ENCODE data around the gene S100A9. TPM values are rescaled to one million over a fixed set of nuclear protein-coding genes. Genes with fewer than 3 reads are reported as not detected.

Gene S100A9
- total RNA-seq, 2 experiments from 2014 or later = 35.3 to 43.6 TPM

DNA sequence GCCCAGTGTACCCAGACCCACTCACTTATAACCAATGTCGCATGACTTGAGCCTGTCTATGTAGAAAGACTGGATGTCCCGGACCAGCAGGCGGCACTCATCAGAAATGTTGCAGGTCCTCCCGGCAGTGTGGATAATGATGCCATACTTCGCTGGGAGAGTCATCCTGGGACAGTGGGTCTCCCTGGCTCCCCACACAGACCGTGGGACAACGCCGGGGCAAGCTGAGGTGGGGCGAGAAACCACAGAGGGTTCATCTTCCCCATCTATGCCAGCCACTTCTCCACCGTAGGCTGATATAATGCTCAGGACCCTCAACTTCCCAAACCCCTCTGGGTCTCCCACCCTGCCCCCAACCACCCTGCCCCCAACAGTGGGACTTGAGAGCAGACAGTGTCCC is 17.3 kb upstream of the S100A9 start:
- H3K27me3 ChIP-seq (ENCODE audit: control insufficient read depth in 1 of 2, insufficient read depth in 2 of 2, low read length in 2 of 2) = peaks cover 0 to 9% of the 10 kb centered on the region in 2 experiments
- peaks cover 20% of the 10 kb centered on the region for H3K4me1 ChIP-seq (ENCODE audit: insufficient read depth, low read length)
- DNase-seq = no peak
- TF ChIP-seq, protein P1, sequence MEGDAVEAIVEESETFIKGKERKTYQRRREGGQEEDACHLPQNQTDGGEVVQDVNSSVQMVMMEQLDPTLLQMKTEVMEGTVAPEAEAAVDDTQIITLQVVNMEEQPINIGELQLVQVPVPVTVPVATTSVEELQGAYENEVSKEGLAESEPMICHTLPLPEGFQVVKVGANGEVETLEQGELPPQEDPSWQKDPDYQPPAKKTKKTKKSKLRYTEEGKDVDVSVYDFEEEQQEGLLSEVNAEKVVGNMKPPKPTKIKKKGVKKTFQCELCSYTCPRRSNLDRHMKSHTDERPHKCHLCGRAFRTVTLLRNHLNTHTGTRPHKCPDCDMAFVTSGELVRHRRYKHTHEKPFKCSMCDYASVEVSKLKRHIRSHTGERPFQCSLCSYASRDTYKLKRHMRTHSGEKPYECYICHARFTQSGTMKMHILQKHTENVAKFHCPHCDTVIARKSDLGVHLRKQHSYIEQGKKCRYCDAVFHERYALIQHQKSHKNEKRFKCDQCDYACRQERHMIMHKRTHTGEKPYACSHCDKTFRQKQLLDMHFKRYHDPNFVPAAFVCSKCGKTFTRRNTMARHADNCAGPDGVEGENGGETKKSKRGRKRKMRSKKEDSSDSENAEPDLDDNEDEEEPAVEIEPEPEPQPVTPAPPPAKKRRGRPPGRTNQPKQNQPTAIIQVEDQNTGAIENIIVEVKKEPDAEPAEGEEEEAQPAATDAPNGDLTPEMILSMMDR (IDR thresholded peaks at IDR 0.05) = no peak
- no peak overlapping the region for H3K27ac Mint-ChIP-seq
- ChIA-PET CTCF (no interaction called here), POLR2A (no interaction called here)
- H3K36me3 ChIP-seq (ENCODE audit: insufficient read depth, low read length) = no peaks in the 10 kb centered on the region
- peaks cover 76% of the 10 kb centered on the region for H3K4me1 Mint-ChIP-seq (ENCODE audit: low read depth)
- H3K36me3 Mint-ChIP-seq (ENCODE audit: low read depth) = no peaks in the 10 kb centered on the region
- ATAC-seq (ENCODE audit: poor library complexity) = no peak
- H3K27ac ChIP-seq (ENCODE audit: low read depth in 1 of 2, low read length in 2 of 2) = no peak overlapping the region
- peaks cover 1% of the 10 kb centered on the region for H3K27me3 Mint-ChIP-seq
- H3K4me3 Mint-ChIP-seq = no peak overlapping the region
- intact Hi-C loops (cut with DNase I, micrococcal nuclease) = no loop called here
- no peaks in the 10 kb centered on the region for H3K9me3 ChIP-seq (ENCODE audit: control insufficient read depth in 1 of 2, insufficient read depth in 1 of 2, low read length in 2 of 2)
- H3K9me3 Mint-ChIP-seq = no peaks in the 10 kb centered on the region
- no peak overlapping the region for H3K4me3 ChIP-seq (ENCODE audit: low read length)

DNA sequence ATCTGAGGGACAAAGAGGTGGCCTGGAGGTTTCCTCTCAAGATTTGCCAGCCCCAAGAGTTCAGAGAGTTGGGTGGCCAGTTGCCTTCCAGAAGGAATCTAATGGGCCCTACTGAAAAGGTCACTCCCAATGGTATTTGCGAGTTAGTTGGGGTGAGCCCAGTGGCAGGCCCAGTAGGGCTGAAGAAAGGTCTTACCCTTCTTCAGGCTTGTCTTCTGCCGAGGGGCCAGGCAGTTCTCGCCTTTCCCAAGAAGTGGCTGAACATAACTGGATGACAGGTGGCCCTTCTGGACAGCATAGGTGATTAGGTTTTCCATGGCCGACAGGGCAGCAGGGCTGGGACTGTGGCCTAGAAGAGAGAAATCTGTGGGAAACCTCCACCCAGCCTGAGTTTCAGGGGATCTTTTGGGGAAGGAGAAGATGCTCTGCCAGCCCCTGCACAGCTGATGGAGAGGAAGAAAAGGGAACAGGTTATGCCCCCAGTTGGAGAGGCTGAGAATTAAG is 16.2 kb upstream of the S100A9 start:
- H3K9me3 Mint-ChIP-seq = no peaks in the 10 kb centered on the region
- CTCF ChIA-PET = interaction anchor here (1.4 kb wide), 1 partner anchor 11 kb away, joined by 5 read pairs; no protein-coding TSS in a partner anchor
- no peak overlapping the region for H3K4me3 Mint-ChIP-seq
- intact Hi-C loops (cut with DNase I, micrococcal nuclease) = no loop called here
- DNase-seq (no peak), ATAC-seq (ENCODE audit: poor library complexity) (no peak)
- H3K4me1 Mint-ChIP-seq (ENCODE audit: low read depth) = peaks cover 87% of the 10 kb centered on the region
- TF ChIP-seq, protein P1 (IDR thresholded peaks at IDR 0.05) = no peak
- Histone ChIP-seq H3K27me3 (ENCODE audit: control insufficient read depth in 1 of 2, insufficient read depth in 2 of 2, low read length in 2 of 2) (peaks cover 0 to 9% of the 10 kb centered on the region in 2 experiments), H3K27ac (ENCODE audit: low read depth in 1 of 2, low read length in 2 of 2) (no peak overlapping the region), H3K9me3 (ENCODE audit: control insufficient read depth in 1 of 2, insufficient read depth in 1 of 2, low read length in 2 of 2) (no peaks in the 10 kb centered on the region), H3K4me3 (ENCODE audit: low read length) (no peak overlapping the region), H3K4me1 (ENCODE audit: insufficient read depth, low read length) (peaks cover 32% of the 10 kb centered on the region), H3K36me3 (ENCODE audit: insufficient read depth, low read length) (no peaks in the 10 kb centered on the region)
- H3K27me3 Mint-ChIP-seq = peaks cover 10% of the 10 kb centered on the region
- no peaks in the 10 kb centered on the region for H3K36me3 Mint-ChIP-seq (ENCODE audit: low read depth)
- no peak overlapping the region for H3K27ac Mint-ChIP-seq
- POLR2A ChIA-PET = no interaction called here

DNA sequence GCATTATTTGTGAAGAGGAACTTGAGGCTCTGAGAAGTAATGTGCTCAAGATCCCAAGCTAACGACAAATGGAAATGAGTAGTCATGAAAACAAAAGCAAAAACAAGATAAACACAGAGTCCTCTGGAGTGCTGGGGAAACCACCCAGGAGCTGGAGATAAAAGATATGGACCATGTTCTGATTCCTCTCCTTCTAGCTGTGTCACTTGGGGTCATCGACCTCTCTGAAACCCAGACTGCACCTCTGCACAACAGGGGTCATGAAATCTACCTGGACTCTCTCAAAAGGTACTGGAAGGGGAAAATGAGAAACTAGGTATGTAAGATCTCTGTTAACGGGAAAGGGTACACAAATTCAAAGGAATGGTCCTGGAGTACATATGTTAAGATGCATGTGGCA is 15.5 kb upstream of the S100A9 start:
- intact Hi-C loops (cut with DNase I, micrococcal nuclease) = no loop called here
- Histone ChIP-seq H3K4me3 (ENCODE audit: low read length) (no peak overlapping the region), H3K4me1 (ENCODE audit: insufficient read depth, low read length) (peaks cover 33% of the 10 kb centered on the region), H3K27me3 (ENCODE audit: control insufficient read depth in 1 of 2, insufficient read depth in 2 of 2, low read length in 2 of 2) (peaks cover 0 to 9% of the 10 kb centered on the region in 2 experiments), H3K36me3 (ENCODE audit: insufficient read depth, low read length) (no peaks in the 10 kb centered on the region), H3K27ac (ENCODE audit: low read depth in 1 of 2, low read length in 2 of 2) (no peak overlapping the region), H3K9me3 (ENCODE audit: control insufficient read depth in 1 of 2, insufficient read depth in 1 of 2, low read length in 2 of 2) (no peaks in the 10 kb centered on the region)
- CTCF ChIA-PET = interaction anchor here (1.4 kb wide), 1 partner anchor 10 kb away, joined by 5 read pairs; no protein-coding TSS in a partner anchor
- POLR2A ChIA-PET = interaction anchor here (1.2 kb wide), 1 partner anchor 15 kb away, joined by 3 read pairs; the partner anchor contains the start of gene S100A9
- TF ChIP-seq, protein P1 (IDR thresholded peaks at IDR 0.05) = no peak
- Mint-ChIP-seq H3K27ac (no peak overlapping the region), H3K4me3 (no peak overlapping the region), H3K36me3 (ENCODE audit: low read depth) (no peaks in the 10 kb centered on the region), H3K9me3 (no peaks in the 10 kb centered on the region), H3K4me1 (ENCODE audit: low read depth) (peaks cover 85% of the 10 kb centered on the region), H3K27me3 (peaks cover 14% of the 10 kb centered on the region)
- ATAC-seq (ENCODE audit: poor library complexity) = no peak
- DNase-seq = no peak
